Stomach (tissue), 4 donors: ENCODE results near the gene ZFPM1.

ENCODE experiments used
- CTCF ChIP-seq, 7 experiments: fragments of 450-650 bp in 4 of 7; fragments of 200-600 bp in 3 of 7; sonication (generic) in 3 of 7; IDR thresholded peaks; one replicate each; pipeline ENCODE4 v1.5.1; 2016 to 2019; ENCODE audit warnings: antibody characterized with exemption in 7 of 7, control low read depth in 2 of 7, mild to moderate bottlenecking in 1 of 7
- EP300 ChIP-seq: sonication (generic); formaldehyde crosslinking; IDR thresholded peaks from one replicate; pipeline ENCODE4 v1.6.1; 2017; ENCODE audit warnings: antibody characterized with exemption
- POLR2A ChIP-seq, 4 donors: fragments of 450-650 bp; IDR thresholded peaks; one replicate each; pipeline ENCODE4 v1.6.1; 2016; ENCODE audit warnings: antibody characterized with exemption in 4 of 4, control low read depth in 2 of 4, mild to moderate bottlenecking in 1 of 4, moderate library complexity in 1 of 4

- TF ChIP-seq CTCF (IDR thresholded peaks at IDR 0.05) = no peak
- no peak for TF ChIP-seq POLR2A (IDR thresholded peaks at IDR 0.05)
- no peak for TF ChIP-seq EP300
Observed at GRCh38 chr16:88556294-88556988, 103.4 kb downstream of the ZFPM1 start.
